GM18873 (cell line): ENCODE data around the gene ZNF37A.
"Not testable (repeated sequence)": the region's sequence is repeated elsewhere in the genome, so short reads cannot be mapped to it uniquely, and the experiment has no call there.

Source experiments
- ATAC-seq: cut with Tn5 transposase; IDR thresholded peaks from one replicate; pipeline ENCODE4 v1.9.1; 2021; ENCODE audit warnings: mild to moderate bottlenecking, moderate library complexity, moderate number of reproducible peaks; ENCODE audit not compliant: unreplicated experiment, low FRiP score

ZNF37A gene

DNA sequence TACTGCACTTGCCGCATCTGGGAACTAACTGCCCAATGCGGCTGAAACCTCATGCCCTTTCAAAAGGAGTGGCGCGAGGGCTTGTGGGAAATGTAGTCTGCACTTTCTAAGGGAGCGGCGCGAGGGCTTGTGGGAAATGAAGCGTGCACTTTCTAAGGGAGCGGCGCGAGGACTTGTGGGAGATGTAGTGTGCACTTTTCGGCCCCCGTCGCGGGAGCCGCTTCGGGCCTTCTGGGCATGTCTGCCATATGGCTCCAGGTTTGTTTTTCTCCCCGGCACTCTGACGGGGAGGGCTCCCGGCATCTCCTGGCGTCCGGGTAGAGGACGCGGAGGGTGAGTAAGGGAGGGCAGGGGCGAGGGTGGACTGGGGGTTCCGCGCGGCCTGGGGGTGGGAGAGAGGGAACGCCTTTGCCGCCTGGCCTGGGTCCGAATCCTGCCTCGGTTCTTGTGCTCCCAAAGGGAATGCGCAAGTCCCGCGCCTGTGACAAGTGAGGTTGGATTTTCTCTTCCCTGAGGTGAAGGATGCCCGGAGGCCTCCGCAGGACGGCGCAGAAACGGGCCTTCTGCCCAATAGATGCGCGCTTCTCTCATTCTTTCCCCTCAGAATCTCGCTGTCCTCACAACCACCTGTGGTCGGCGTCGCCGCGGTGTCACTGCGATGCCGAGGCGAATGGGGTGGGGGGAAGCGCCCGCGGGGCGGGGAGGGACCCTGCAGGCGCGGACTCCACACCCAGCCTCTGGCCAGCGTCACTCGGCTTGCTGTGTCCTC lies at the start of gene ZNF37A:
Gene ZNF37A, plus strand, starts transcription at position 180 of the 769 bp plus-strand sequence. CDS start 2,281 bp downstream, outside the sequence.
- peak; percentile 97 for ATAC-seq

DNA sequence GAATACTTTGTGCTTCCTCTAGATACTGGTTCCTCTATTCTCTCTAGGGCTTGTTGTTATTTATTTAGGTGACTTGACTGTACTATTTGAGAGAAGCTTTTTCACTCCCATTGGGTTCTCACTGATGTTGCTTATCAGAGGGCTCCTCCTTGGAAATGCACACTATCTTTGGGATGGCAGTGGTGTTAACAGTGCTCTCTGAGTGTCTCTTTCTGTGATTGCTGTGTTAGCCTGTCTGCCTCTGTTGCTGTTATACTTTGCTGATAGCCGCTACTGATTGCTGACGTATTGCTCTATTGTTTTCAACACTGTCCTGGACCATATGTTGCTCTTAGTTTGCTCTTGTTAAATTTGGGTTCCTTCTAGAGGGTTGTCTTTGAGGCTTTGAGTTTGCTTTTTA lies 49.0 kb upstream of the ZNF37A start:
- ATAC-seq, result no peak

DNA sequence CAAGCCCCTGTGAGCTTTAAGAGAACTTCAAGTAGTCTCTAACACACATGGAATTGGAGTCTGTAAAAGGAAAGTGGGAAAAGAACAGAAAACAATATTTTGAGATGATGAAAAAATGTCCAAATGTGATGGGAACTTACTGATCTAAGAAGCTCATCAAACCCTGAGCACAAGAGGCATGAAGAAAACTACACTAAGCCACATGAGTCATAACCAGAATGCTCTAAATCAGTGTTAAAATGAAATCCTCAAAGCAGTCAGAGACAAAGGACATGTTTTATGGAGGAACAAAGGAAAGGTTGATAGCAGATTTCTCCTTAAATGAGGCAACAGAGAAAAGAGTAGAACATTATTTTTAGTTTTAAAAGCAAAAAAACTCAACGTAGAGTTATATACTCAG lies 46.5 kb upstream of the ZNF37A start:
- ATAC-seq, result peak; percentile 64

DNA sequence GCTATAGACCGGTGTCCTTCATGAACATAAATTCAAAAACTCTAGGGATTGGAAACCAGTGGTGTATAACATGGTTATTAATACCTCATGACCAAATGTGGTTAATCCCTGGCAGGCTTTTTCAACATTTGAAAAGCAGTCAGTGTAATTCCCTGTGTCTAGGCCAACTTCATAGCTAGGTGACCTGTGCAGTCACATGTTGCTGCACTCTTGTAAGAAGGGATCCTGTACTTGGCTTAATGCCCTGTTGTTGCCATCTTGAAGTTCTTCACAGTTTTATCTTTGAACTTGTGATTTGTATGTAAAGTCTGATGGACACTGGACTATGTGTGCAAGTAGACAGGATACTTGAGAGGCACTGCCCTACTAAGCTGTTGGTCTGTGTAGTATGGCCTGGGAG lies 43.9 kb upstream of the ZNF37A start:
- no peak for ATAC-seq

DNA sequence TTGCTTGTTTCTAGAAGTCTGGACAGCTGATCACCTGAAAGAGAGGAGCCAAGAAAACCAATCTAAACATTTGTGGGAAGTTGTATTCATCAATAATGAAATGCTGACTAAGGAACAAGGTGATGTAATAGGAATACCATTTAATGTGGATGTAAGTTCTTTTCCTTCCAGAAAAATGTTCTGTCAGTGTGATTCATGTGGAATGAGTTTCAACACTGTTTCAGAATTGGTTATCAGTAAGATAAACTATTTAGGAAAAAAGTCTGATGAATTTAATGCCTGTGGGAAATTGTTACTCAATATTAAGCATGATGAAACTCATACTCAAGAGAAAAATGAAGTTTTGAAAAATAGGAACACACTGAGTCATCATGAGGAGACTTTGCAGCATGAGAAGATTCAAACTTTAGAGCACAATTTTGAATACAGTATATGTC lies 39.8 kb upstream of the ZNF37A start:
- ATAC-seq, result no peak

DNA sequence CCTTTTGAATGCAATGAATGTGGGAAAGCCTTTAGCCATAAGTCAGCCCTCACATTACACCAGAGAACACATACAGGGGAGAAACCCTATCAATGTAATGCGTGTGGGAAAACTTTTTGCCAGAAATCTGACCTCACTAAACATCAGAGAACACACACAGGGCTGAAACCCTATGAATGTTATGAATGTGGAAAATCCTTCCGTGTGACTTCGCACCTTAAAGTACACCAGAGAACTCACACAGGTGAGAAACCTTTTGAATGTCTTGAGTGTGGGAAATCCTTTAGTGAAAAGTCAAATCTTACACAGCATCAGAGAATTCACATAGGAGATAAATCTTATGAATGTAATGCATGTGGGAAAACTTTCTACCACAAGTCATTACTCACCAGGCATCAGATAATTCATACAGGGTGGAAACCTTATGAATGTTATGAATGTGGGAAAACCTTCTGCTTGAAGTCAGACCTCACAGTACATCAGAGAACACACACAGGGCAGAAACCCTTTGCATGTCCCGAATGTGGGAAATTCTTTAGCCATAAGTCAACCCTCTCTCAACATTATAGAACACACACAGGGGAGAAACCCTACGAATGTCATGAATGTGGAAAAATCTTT lies 38.8 kb upstream of the ZNF37A start:
- not testable (repeated sequence) for ATAC-seq

DNA sequence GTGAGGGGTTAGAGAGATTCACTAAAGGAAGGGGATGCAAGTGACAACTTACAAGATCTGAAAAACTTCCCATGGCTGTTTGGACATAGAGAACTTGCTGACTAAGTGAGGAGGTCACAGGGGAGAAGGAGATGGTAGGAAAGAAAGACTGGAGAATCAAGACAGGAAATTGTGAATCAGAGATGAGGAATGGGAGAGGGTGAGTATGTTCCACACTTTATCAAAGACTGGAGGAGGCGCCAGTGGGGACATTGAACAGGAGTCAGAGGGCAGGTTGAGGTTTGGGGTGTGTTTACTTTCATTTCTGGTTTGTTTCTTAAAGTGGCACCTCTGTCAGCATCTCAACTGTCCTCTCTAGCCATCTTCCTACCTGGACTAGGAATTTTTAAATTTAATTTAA lies 24.5 kb upstream of the ZNF37A start:
- ATAC-seq, result not testable (repeated sequence)

DNA sequence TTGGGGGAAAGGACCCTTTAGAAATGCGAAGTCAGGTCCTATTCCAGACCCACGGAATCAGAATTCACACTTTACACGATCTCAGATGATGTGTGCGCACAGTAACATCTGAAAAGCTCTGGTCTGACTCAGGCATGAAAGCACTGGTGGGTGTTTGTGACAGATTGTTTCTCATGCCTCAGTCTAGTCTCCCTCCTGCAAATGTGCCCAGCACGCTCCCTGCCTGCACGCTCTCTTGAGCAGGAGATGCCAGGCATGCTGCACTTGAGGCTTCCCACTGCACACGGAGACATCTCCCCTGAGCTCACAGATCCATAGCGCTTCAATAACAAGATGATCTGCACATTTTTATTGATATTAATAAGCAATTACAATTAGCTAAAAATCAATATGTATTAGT lies 23.6 kb upstream of the ZNF37A start:
- ATAC-seq, result no peak

DNA sequence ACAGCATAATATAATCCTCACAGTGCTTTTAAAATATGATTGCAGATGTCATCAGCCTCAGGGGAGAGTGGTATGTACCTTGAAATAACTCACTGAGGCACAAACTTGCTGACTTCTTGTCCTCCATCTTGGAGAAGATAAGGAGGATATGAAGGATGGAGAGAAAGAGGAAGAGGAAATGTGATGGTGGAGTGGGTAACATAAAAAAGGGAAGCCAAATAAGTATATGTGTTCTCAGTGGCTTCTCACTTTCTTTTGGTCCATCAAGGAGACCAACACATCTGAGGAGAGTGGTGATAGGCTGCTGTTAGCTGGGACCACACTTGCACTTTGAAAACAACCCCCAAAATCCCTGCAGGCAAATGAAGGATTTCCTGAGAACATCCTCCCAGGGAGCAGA lies 21.6 kb upstream of the ZNF37A start:
- ATAC-seq, result no peak

DNA sequence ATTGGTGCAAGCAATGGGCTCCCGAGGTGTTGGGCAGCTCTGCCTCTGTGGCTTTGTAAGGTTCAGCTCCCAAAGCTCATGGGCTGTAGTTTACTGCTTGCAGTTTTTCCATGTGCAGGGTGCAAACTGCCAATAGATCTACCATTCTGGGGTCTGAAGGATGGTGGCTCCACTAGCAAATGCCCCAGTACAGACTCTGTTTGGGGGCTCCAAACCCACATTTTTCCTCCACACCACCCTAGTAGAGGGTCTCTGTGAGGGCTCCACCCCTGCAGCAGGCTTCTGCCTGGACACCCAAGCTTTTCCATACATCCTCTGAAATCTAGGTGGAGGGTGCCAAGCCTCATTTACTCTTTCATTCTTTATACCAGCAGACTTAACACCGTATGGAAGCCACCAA lies 17.4 kb upstream of the ZNF37A start:
- no peak for ATAC-seq

DNA sequence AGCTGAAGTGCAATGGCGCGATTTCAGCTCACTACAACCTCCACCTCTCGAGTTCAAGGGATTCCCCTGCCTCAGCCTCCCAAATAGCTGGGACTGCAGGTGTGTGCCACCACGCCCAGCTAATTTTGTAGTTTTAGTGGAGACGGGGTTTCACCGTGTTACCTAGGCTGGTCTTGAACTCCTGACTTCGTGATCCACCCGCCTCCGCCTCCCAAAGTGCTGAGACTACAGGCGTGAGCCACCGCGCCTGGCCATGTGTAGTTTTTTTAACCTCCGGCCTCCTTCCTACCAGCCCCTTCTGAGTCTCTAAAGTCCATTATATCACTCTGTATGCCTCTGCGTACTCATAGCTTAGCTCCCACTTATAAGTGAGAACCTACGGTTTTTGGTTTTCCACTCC lies 819 bp upstream of the ZNF37A start:
- ATAC-seq, result not testable (repeated sequence)

DNA sequence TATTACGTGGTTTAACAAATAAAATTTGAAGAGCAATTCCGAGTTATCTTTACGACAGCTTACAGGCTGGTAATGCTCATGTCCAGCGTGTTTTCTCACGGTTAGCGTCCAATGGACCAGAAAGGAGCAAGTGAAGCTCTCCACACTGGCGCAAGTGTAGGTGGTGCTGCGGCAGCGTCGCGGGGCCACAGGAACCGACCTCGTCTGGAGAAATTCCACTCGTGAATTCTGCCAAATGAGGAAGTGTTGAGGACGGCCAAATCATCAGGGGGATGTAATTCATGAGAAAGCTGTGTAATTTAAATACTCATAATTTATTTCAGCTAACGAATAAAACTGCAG lies 350 bp upstream of the ZNF37A start:
- ATAC-seq, result peak; percentile 26

DNA sequence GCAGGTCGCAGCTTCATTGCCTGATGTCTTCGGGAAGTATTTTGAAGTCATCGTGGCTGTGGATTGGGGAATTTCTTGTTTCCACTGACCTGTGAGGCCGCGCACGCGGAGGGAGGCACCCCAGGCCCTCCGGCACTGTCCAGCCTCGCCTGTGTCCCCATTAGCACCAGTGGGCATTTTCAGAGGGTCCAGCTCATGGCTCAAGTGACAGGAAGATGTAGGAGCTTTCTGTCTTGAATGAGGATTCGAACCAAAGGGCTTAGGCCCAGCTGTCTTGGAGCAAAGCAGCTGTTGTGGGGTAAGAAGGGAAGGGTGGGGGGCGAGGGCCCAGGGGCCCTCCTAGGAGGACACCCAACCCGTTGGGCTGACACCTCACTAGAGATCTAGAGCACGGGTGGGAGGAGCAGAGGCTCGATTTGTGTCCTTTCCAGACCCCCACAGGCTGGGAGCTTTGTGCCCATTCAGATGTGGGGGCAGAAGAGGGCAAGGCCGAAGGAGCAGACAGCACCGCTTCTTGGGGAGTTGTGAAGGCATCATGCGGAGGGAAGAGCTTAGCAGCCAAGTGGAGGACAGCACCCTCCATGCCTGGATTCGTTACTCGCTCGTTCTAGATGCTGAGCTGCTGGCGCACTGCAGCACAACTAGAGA lies 914 bp downstream of the ZNF37A start:
- no peak for ATAC-seq

DNA sequence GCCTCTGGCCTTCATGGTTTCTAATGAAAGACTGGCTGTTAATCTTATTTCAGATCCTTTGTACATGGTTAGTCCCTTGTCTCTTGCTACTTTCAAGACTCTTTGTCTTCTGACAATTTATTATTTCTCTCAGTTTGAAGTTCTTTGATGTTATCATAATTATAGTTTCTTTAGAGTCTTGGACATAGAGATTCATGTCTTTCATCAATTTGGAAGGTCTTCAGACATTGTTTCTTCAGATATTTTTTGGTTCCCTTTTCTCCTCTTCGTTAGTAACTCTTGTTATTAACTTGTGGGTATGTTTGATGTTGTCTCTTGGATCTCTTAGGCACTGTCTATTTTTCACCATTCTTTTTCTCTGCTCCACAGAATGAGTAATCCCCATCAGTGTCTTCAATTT lies 8.7 kb downstream of the ZNF37A start:
- ATAC-seq, result no peak

DNA sequence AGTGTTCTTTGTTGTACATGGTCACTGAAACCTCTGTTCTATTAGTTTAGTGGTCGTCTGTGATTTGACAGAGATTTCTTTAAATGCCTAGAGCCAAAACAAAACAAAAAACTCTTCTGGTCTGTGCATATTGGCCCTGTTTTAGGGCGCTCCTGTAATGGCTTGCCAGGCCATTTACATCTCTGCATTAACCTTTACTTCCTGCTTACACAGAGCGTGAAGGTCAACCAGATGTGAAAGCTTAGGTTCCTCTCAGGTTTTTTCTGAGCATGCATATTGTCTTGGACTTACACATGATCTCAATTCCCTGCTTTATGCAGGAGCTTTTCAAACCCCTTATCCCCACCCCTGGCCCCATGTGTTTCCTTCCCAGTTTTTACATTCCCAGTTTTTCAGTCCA lies 9.6 kb downstream of the ZNF37A start:
- no peak for ATAC-seq

DNA sequence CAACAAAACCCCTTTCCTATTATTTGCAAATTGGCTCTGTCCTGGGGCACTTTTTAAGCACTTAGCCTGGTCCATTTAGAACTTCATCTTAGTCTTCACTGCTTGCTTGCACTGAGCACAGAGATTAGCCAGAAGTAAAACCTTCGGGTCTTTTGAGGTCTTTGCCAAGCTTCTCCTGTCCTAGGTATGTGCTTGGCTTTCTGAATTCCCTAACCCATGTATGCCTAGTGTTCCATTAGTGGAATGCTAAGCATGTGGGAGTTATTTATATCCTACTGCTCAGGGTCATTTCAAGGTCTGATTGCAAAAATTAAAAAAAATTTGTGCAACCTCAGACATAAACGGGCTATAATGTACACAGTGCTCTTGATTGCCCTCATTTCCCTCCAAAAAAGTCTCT lies 18.0 kb downstream of the ZNF37A start:
- ATAC-seq, result no peak

DNA sequence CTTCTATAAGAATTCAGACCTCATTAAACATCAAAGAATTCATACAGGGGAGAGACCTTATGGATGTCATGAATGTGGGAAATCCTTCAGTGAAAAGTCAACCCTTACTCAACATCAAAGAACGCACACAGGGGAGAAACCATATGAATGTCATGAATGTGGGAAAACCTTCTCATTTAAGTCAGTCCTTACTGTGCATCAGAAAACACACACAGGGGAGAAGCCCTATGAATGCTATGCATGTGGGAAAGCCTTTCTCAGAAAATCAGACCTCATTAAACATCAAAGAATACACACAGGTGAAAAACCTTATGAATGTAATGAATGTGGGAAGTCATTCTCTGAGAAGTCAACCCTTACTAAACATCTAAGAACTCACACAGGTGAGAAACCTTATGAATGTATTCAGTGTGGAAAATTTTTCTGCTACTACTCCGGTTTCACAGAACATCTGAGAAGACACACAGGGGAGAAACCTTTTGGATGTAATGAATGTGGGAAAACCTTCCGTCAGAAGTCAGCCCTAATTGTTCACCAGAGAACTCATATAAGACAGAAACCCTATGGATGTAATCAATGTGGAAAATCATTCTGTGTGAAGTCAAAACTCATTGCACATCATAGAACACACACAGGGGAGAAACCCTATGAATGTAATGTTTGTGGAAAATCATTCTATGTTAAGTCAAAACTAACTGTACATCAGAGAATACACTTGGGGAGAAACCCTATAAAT lies 24.1 kb downstream of the ZNF37A start:
- ATAC-seq, result no peak

DNA sequence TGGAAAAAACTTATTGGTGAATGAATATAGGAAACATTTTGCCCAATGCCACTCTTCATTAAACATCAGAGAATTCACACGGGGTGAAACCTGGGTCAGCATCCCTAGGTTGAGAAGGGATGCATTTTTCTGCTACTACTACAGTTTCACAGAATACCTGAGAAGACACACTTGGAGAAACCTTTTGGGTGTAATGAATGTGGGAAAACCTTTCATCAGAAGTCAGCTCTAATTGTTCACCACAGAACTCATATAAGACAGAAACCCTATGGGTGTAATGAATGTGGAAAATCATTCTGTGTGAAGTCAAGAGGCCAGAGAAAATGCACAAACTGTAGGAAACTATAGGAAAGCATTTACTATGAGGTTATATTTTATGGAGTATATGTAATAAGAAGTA lies 24.9 kb downstream of the ZNF37A start:
- no peak for ATAC-seq

DNA sequence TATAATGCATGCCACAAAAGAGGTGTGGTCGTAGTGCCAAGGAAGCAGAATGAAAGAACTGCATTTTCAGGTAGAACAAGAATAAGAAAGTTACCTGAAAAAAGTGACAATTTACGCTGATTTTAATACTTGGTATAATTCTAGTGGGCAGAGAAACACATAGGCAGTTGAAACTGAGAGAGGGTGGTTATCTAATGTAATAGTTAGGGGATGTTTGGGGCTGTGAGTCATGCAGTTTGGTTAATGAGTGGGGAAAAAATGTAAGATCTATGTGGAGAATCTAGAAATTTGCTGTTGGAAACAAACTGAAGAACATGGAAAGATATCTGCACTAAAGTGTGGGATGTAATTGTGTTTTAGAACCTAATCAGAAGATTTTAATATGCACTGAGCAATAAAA lies 33.7 kb downstream of the ZNF37A start:
- ATAC-seq, result no peak

DNA sequence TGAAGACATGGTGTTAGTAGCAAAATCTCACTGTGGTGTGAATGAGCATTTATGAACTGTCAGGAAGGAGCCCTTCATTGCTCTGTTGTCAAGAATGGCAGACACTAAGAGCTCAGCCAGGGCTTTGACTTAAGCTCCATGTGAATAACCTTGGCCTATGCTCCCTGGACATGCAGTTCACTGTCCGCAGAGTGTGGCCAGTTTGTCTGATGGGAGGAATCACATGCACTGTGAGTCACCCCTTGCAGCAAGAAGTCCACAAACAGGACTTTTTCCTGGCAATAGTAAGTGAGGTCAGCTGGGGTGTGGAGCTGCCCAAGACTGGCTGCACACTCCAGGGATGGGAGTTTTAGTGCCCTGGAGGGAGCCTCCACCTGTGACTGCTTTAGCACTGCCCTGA lies 49.5 kb downstream of the ZNF37A start:
- no peak for ATAC-seq
